ENCODE measurements around the gene FANCM.

- TF ChIP-seq GATA2 (IDR thresholded peaks at IDR 0.05; ENCODE audit: low read depth, low read length) (no peak), GATA3 (IDR thresholded peaks at IDR 0.05; ENCODE audit: low read depth, low read length) (no peak)
These were observed 669 bp downstream of the FANCM start for GRCh38 chr14:45136399-45136798.
